OCI-LY3 (cell line): Measurements from ENCODE around the gene PLPPR3.
"Not testable (repeated sequence)": the region's sequence is repeated elsewhere in the genome, so short reads cannot be mapped to it uniquely, and the experiment has no call there.

Experiments
- H2AFZ ChIP-seq: fragments of 200-600, 300-600 bp; shearing (Covaris generic); 2 replicates; pipeline ENCODE4 v1.6.0; 2014; ENCODE audit warnings: antibody characterized with exemption, low read depth, low read length
- H3K27ac ChIP-seq: fragments of 200-600, 300-600 bp; sonication (generic); 2 replicates; pipeline ENCODE4 v1.5.1; 2014; ENCODE audit warnings: mild to moderate bottlenecking, low read length, moderate library complexity, mixed read lengths
- H3K27me3 ChIP-seq: fragments of 200-600, 300-600 bp; sonication (generic); 2 replicates; pipeline ENCODE4 v1.6.1; 2014; ENCODE audit warnings: low read depth, low read length, mixed read lengths
- H3K36me3 ChIP-seq: fragments of 200-600, 300-600 bp; sonication (generic); replicated peaks from 2 replicates; pipeline ENCODE3; 2014; ENCODE audit warnings: low read depth, low read length, mixed read lengths
- H3K4me1 ChIP-seq: fragments of 300-600, 200-600 bp; sonication (generic); 2 replicates; pipeline ENCODE4 v1.6.1; 2014; ENCODE audit warnings: low read length, mixed read lengths
- H3K4me2 ChIP-seq: fragments of 200-600, 300-600 bp; sonication (generic); 2 replicates; pipeline ENCODE4 v1.6.1; 2014; ENCODE audit warnings: low read length, mixed read lengths
- H3K4me3 ChIP-seq: fragments of 300-600, 200-600 bp; sonication (generic); 2 replicates; pipeline ENCODE4 v1.5.1; 2014; ENCODE audit warnings: antibody characterized with exemption, mild to moderate bottlenecking, low read length, moderate library complexity
- H3K79me2 ChIP-seq: fragments of 300-600, 200-600 bp; shearing (Covaris generic); 2 replicates; pipeline ENCODE4 v1.6.1; 2014; ENCODE audit warnings: mild to moderate bottlenecking, low read length, mixed read lengths
- H3K9ac ChIP-seq: fragments of 300-600, 200-600 bp; shearing (Covaris generic); 2 replicates; pipeline ENCODE4 v1.6.0; 2014; ENCODE audit warnings: mild to moderate bottlenecking, low read length, moderate library complexity
- H3K9me3 ChIP-seq: fragments of 200-600, 300-600 bp; shearing (Covaris generic); 2 replicates; pipeline ENCODE4 v1.6.1; 2014; ENCODE audit warnings: low read length, mixed read lengths; ENCODE audit not compliant: insufficient read depth
- H4K20me1 ChIP-seq: fragments of 200-600, 300-600 bp; sonication (generic); 2 replicates; pipeline ENCODE4 v1.6.1; 2016; ENCODE audit warnings: low read length, mixed read lengths; ENCODE audit not compliant: insufficient read depth
- EZH2phosphoT487 ChIP-seq: fragments of 200-600 bp; shearing (Covaris generic); IDR thresholded peaks from 2 replicates; pipeline ENCODE4 v1.6.1; 2018; ENCODE audit warnings: antibody characterized with exemption, mixed run types, low read depth
- TF ChIP-seq, protein P1 (sequence below): fragments of 200-600, 300-600 bp; sonication (generic); IDR thresholded peaks from 2 replicates; pipeline ENCODE4 v1.5.1; 2014; ENCODE audit warnings: antibody characterized with exemption, low read length, low read depth

PLPPR3 gene

DNA sequence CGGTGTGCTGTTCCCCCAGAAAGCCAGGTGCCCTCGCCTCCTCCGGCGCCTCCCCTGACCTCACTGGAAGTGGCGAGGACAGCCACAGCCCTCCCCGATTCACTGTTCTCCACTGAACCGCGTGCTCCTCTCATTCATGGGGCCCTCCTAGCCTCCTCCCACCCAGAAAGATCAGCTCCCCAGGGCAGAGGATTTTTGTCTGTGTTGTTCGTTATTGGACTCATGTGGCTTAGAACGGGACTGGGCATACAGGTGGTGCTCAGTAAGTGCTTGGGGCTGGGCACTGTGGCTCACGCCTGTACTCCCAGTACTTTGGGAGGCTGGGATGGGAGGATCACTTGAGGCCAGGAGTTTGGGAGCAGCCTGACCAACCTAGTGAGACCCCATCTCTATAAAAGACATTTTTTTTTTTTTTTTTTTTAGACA, 22.8 kb upstream of the PLPPR3 start:
- no peaks in the 10 kb centered on the region for H3K79me2 ChIP-seq
- H2AFZ ChIP-seq, result peak overlapping the region; percentile 87
- no peaks in the 10 kb centered on the region for H3K9me3 ChIP-seq
- H3K4me2 ChIP-seq, result peak overlapping the region; percentile 84
- peaks cover 19% of the 10 kb centered on the region for H3K27me3 ChIP-seq
- TF ChIP-seq, protein P1, sequence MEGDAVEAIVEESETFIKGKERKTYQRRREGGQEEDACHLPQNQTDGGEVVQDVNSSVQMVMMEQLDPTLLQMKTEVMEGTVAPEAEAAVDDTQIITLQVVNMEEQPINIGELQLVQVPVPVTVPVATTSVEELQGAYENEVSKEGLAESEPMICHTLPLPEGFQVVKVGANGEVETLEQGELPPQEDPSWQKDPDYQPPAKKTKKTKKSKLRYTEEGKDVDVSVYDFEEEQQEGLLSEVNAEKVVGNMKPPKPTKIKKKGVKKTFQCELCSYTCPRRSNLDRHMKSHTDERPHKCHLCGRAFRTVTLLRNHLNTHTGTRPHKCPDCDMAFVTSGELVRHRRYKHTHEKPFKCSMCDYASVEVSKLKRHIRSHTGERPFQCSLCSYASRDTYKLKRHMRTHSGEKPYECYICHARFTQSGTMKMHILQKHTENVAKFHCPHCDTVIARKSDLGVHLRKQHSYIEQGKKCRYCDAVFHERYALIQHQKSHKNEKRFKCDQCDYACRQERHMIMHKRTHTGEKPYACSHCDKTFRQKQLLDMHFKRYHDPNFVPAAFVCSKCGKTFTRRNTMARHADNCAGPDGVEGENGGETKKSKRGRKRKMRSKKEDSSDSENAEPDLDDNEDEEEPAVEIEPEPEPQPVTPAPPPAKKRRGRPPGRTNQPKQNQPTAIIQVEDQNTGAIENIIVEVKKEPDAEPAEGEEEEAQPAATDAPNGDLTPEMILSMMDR, result no peak
- TF ChIP-seq EZH2phosphoT487, result no peak
- H3K4me3 ChIP-seq, result peak overlapping the region; percentile 48
- no peak overlapping the region for H3K27ac ChIP-seq
- no peaks in the 10 kb centered on the region for H3K36me3 ChIP-seq
- no peaks in the 10 kb centered on the region for H4K20me1 ChIP-seq
- peak overlapping the region; percentile 45; the same call in 1 of the 2 replicates for H3K9ac ChIP-seq
- H3K4me1 ChIP-seq, result peaks cover 19% of the 10 kb centered on the region

DNA sequence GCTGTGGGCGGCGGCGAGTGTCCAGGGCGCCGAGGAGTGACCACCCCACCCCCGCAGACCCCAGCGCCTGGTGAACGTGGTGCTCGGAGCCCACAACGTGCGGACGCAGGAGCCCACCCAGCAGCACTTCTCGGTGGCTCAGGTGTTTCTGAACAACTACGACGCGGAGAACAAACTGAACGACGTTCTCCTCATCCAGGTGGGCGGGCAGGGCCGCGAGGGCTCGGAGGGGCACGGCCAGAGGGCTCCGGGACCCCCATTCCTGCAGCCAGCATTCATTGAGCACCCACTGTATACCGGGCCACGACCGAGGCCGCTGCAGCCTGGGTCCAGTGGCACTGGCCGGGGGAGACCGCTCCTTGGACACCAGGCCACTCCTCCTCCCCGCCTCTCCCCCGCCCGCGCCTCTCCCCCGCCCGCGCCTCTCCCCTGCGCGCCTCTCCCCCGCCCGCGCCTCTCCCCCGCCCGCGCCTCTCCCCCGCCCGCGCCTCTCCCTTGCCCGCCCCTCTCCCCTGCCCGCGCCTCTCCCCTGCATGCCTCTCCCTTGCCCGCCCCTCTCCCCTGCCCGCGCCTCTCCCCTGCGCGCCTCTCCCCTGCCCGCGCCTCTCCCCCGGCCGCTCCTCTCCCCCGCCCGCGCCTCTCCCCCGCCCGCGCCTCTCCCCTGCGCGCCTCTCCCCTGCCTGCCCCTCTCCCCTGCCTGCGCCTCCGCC, 22.2 kb upstream of the PLPPR3 start:
- no peaks in the 10 kb centered on the region for H3K79me2 ChIP-seq
- peaks cover 14% of the 10 kb centered on the region for H3K27me3 ChIP-seq
- H4K20me1 ChIP-seq, result no peaks in the 10 kb centered on the region
- no peaks in the 10 kb centered on the region for H3K36me3 ChIP-seq
- H3K4me3 ChIP-seq, result peak overlapping the region; percentile 48
- no peak for TF ChIP-seq EZH2phosphoT487
- TF ChIP-seq, protein P1, result no peak
- peak overlapping the region; percentile 84 for H3K4me2 ChIP-seq
- no peak overlapping the region for H3K27ac ChIP-seq
- no peaks in the 10 kb centered on the region for H3K9me3 ChIP-seq
- peak overlapping the region; percentile 45; the same call in 1 of the 2 replicates for H3K9ac ChIP-seq
- H3K4me1 ChIP-seq, result peaks cover 19% of the 10 kb centered on the region
- peak overlapping the region; percentile 87; the same call in 1 of the 2 replicates for H2AFZ ChIP-seq

- Histone ChIP-seq H3K36me3 (no peaks in the 10 kb centered on the region), H3K79me2 (no peaks in the 10 kb centered on the region), H3K4me2 (no peak overlapping the region), H3K9me3 (no peaks in the 10 kb centered on the region), H3K4me1 (peaks cover 19% of the 10 kb centered on the region), H3K4me3 (no peak overlapping the region), H3K27ac (no peak overlapping the region), H4K20me1 (no peaks in the 10 kb centered on the region), H3K9ac (no peak overlapping the region), H2AFZ (no peak overlapping the region), H3K27me3 (peaks cover 11% of the 10 kb centered on the region)
- no peak for TF ChIP-seq EZH2phosphoT487
- TF ChIP-seq, protein P1, result no peak
Measured at GRCh38 chr19:843180-843835, 21.6 kb upstream of the PLPPR3 start.

GRCh38 chr19:842802-843179, 21.0 kb upstream of the PLPPR3 start:
- H3K27me3 ChIP-seq, H3K27ac ChIP-seq, H3K4me3 ChIP-seq: not testable (repeated sequence)

More at GRCh38 chr19:842802-843179, 21.0 kb upstream of the PLPPR3 start:
- not testable (repeated sequence) for H3K9me3 ChIP-seq, H3K9ac ChIP-seq, H3K4me2 ChIP-seq, H3K36me3 ChIP-seq, H3K79me2 ChIP-seq, H2AFZ ChIP-seq, H4K20me1 ChIP-seq
- H3K4me1 ChIP-seq, result peaks cover 19% of the 10 kb centered on the region
